Sciatic nerve (tissue), 2 donors: Measurements from ENCODE around the gene ZNF574. TPM values are rescaled to one million over a fixed set of nuclear protein-coding genes. Genes with fewer than 3 reads are reported as not detected.
A peak's percentile ranks its signal among the peaks of the same experiment; 100 is the strongest.
"Not testable (repeated sequence)": the region's sequence is repeated elsewhere in the genome, so short reads cannot be mapped to it uniquely, and the experiment has no call there.

Experiments
- ATAC-seq: fragments of 200-7000 bp; cut with Tn5 transposase; one replicate; pipeline ENCODE4 v1.9.1; 2020; ENCODE audit warnings: mild to moderate bottlenecking, moderate library complexity
- DNase-seq: peaks from one replicate; pipeline ENCODE4 v3.0.0-alpha.2; 2020; ENCODE audit warnings: low spot score
- intact Hi-C: fragments of 100-400 bp; cut with DNase I; formaldehyde crosslinking; loops from one replicate; pipeline ENCODE4 v1.14.2; 2022
- total RNA-seq: library from RNA; stranded (reverse); fragmentation: NEBNext Ultra II Directional; extraction: Animal tissue kit (Norgen Biotek cat#: 25700); gene quantifications from one replicate; pipeline ENCODE4 v1.2.1, GENCODE V29; 2021
- donor health status: DM: no; HTN: no; CAD: no.
- donor health status: DM: no; HTN: no; CAD: no.

The ZNF574 gene
- total RNA-seq: 13.2 TPM

GRCh38 chr19:42075616-42076379 lies at the start of gene ZNF574:
ZNF574 (plus strand) TSS chr19:42076166; CDS start chr19:42078607, 2,441 bp downstream.
- ATAC-seq (peak; percentile 99), DNase-seq (peak; percentile 99)
- intact Hi-C loops: no loop called here

GRCh38 chr19:42028304-42029216 lies 47.4 kb upstream of the ZNF574 start:
- intact Hi-C loops: no loop called here
- DNase-seq (no peak), ATAC-seq (no peak)

GRCh38 chr19:42030645-42031440 lies 45.1 kb upstream of the ZNF574 start:
- intact Hi-C loops: no loop called here

DNA sequence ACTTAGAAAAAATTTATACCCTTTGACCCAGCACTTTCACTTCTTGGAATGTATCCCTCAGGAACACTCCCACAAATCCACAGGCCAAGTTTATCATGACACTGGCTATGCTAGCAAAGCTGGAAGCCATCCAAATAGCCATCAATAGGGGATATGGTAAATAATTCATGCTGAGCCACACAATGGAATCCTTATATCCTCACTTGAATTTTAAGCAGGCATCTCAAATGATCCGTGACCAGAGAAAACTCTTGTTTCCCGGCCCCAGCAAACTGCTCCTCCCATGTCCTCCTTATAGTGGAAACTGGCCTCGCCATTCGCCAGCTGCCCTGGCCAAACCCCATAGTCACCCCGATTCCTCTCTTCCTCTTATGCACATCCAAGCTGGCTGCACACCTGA lies 43.5 kb upstream of the ZNF574 start:
- DNase-seq: no peak
- intact Hi-C loops: no loop called here
- ATAC-seq: no peak

More at GRCh38 chr19:42030645-42031440, 45.1 kb upstream of the ZNF574 start:
- DNase-seq: no peak
- no peak for ATAC-seq

DNA sequence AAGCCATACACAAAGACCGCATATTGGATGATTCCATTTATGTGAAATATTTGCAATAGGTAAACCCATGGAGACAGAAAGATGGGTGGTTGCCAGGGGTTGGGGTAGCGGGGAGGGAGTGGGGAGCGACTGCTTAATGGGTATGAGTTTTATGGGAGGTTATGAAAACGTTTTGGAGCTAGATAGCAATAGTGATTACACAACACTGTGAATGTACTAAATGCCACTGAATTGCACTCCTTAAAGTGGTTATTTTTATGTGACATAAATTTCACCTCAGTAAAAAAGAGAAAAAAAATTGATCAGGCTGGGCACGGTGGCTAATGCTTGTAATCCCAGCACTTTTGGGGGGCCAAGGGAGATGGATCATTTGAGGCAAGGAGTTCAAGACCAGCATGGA lies 42.6 kb upstream of the ZNF574 start:
- DNase-seq (no peak), ATAC-seq (no peak)
- intact Hi-C loops: no loop called here

- intact Hi-C loops, DNase-seq, ATAC-seq: not testable (repeated sequence)
Measured at GRCh38 chr19:42034640-42035391, 41.1 kb upstream of the ZNF574 start.

DNA sequence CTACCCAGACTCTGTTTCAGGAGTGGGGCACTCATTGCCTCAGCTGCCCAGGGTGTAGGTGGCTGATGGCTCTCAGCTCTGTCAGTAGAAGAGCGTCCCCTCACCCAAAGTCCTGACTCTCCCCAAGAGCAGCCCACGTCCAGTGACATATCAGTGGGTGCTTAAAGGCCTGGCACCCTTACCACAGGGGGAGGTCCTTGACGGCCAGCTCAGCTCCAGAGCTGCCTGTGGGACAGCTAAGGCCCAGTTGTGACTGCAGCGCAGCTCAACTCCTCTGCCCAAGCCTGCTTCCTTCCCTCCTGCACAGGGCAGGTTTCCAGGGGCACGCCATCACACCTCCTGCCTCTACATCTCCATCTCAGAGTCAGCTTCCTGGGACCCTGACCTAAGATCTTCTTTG lies 38.3 kb upstream of the ZNF574 start:
- ATAC-seq (no peak), DNase-seq (no peak)
- intact Hi-C loops: no loop called here

GRCh38 chr19:42038666-42039065 lies 37.3 kb upstream of the ZNF574 start:
- intact Hi-C loops: no loop called here
- ATAC-seq (no peak), DNase-seq (no peak)

DNA sequence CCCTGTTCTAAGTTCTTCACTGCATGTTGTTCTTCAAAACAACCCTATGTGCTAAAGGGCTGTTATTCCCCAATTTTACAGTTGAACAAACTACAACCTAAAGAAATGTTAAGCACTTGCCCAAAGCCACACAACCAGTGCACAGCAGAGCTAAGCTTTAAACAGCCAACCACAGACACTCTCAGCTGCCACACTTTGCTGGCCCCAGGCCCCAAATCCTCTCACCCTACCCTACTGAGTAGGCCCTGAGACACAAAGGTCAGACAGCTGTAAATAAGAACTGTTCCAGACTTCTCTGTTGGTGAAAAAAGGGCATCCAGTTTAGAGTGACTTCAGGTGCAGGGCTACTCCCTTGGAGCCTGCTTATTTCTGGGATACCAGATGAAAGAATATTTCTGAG lies 35.9 kb upstream of the ZNF574 start:
- DNase-seq (no peak), ATAC-seq (no peak)
- intact Hi-C loops: no loop called here

GRCh38 chr19:42040491-42040890 lies 35.5 kb upstream of the ZNF574 start:
- intact Hi-C loops, DNase-seq, ATAC-seq: not testable (repeated sequence)

DNA sequence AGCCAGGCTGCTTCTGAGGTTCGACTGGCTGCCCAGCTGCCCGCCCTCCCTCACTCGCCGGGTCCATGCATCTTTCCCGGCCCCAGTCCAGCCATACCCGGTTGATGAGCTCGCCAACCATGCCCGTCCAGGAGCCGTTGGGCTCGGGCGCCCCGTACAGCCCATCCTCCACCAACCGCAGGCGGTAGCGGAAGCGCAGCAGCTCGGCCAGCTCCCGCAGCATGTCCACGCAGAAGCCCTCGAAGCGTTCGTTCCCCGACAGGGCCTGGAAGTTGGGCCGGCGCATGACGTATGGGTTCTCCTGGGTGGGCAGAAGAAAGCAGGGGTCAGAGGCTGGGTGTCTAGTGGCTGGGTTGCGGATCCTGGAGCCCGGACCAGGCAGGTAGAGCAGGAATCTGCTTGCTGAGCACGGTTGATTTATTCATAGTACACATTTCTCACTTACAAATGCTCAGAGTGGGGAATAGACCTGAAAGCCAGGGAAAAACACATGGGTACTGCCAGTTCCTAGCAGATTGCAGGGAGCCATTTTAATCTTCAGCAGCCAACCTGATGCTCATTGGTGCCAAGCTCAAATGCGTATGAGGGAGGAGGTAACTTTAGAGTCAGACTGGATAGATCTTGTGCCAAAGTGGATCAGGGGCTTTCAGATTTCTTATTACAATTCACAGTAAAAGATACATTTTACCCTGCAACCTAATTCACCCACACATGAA lies 33.4 kb upstream of the ZNF574 start:
- intact Hi-C loops: no loop called here
- DNase-seq: no peak
- ATAC-seq: no peak

- no peak for ATAC-seq
- intact Hi-C loops: no loop called here
Measured at GRCh38 chr19:42045575-42045974, 30.4 kb upstream of the ZNF574 start.

DNA sequence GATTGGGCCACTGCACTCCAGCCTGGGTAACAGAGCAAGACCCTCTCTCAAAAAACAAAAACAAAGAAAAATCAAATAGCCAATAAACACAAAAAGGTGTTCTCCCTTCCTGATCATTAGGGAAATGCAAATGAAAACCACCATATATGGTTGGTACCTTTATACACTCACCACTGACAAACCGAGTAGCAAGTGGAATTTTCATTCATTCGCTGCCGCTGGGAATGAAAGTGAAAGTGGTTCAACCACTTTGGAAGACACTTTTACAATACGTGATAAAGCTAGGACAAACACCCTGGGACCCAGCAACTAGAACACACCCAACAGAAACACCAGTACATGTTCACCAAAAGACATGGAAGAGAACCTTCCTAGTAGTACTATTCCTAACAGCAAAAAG lies 27.0 kb upstream of the ZNF574 start:
- DNase-seq (no peak), ATAC-seq (no peak)
- intact Hi-C loops: no loop called here

More at GRCh38 chr19:42045575-42045974, 30.4 kb upstream of the ZNF574 start:
- no peak for DNase-seq

DNA sequence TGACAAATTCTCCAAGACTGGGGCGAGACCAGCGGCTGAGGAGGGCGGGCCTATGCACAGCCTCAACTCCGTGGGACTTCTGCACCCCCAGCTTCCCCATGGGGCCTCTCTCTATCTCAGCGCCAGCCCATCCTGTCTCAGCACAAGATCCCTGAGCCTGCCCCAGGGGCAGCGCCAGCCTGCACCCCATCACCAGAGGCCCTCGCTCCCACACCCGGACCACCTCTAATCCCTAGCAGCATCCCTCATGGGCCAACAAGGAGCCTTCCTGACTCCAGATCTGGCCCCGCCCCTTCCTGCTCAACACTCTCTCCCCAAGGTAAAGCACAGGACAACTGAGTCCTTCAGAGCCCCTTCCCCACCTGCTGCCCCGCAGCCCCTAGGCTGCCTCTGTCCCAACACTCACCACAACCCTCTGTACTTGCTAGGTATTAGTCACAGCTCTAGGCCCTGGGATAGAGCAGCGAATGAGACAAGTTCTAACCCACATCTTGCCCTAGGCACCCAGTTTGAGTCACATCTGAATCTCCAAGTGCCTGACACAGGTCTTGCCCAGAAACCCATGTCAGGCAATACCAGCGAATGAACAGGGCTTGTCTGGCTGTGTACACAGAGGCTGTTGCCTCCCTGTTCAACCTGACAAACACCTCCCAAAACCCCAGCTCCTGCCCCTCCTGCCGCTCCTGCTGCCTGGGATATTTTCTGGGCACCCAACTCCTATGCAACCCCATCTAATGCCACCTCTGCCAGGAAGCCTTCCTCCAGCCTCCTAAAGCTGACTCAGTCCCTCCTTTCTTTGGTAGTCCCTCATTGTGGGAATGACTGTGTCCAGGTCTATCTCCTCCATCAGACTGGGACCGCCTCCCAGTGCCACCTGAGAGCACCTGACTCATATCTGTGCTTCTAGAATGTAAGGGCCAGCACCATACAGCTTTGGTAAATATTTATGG lies 24.5 kb upstream of the ZNF574 start:
- DNase-seq (no peak), ATAC-seq (no peak)
- intact Hi-C loops: no loop called here

DNA sequence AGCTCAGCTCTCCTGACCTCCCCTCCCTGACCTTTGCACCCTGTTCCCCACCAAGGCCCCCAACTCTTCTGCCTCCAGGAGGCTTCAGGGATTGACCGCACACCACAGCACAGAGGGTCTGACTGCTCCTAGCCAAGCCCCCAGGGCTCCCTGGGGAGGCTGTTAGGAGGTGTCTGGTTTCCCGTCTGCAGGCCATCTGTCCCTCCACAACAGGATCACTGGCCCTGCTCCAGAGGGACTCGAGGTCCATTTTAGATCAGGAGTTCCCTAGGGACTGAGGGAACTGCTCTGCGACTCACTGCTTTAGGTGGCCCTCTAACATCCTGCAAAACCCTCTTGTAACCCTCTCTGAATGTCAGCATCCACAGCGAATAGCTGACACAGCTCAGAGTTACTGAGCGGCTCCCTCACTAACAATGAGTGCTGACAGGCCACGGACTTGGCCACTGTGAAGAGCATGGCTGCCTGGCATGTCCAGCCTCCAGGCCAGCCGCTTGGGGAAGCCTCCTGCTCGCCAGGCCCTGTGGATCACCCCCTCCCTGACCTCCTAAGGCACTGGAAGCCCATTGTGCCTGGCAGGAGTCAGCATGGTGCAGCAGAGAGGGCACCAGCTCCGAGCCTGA lies 23.6 kb upstream of the ZNF574 start:
- ATAC-seq (no peak), DNase-seq (no peak)
- intact Hi-C loops: no loop called here
